Suprapubic skin (tissue), 3 donors: Measurements from ENCODE around the gene CD70.

Experiments used
- CTCF ChIP-seq, 2 donors: fragments of 200-600 bp in 1 of 2; fragments of 450-650 bp in 1 of 2; sonication (generic) in 1 of 2; IDR thresholded peaks; one replicate each; pipeline ENCODE4 v1.5.1; 2016 to 2019; ENCODE audit warnings: antibody characterized with exemption in 2 of 2, mild to moderate bottlenecking in 1 of 2, moderate library complexity in 1 of 2
- POLR2AphosphoS5 ChIP-seq, 3 donors: sonication (generic); formaldehyde crosslinking; IDR thresholded peaks; one replicate each; pipeline ENCODE4 v1.6.1; 2017; ENCODE audit warnings: antibody characterized with exemption in 3 of 3

DNA sequence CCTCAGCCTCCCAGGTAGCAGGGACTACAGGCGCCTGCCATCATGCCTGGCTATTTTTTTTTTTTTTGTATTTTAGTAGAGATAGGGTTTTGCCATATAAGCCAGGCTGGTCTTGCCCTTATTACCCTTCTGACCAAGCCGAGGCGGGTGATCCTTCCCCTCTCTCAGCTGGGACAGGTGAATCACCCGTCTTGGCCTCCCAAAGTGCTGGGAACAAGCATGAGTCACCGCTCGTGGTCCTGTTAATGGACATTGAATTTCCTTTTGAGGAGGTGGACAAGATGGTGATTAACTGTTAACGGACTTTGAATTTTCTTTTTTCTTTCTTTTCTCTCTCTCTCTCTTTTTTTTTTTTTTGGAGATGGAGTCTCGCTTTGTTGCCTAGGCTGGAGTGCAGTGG, 10.6 kb downstream of the CD70 start:
- TF ChIP-seq CTCF (IDR thresholded peaks at IDR 0.05) (no peak), POLR2AphosphoS5 (IDR thresholded peaks at IDR 0.05) (no peak)
